ENCODE measurements around the gene DSG3. TPM values are rescaled to one million over a fixed set of nuclear protein-coding genes. Genes with fewer than 3 reads are reported as not detected.

Gene DSG3
- total RNA-seq, 1 experiment from 2014 or later = 0.05 TPM

GRCh38 chr18:31483396-31483795, 35.9 kb downstream of the DSG3 start:
- no peaks in the 10 kb centered on the region for H3K27me3 ChIP-seq (ENCODE audit: insufficient read depth, low read length)
- H3K79me2 ChIP-seq (ENCODE audit: insufficient read depth, low read length) = no peaks in the 10 kb centered on the region
- ChIA-PET RAD21 (ENCODE audit: low non-redundant PET in 1 of 2, low total read pairs in 2 of 2, uncharacterized antibody in 2 of 2, unreplicated experiment in 2 of 2) (no interaction called here), POLR2A (interaction anchor here (0.7 kb wide), 1 partner anchor 308 kb away, joined by 4 read pairs; no protein-coding TSS in a partner anchor), CTCF (no interaction called here)
- no peak overlapping the region for H3K4me3 ChIP-seq (replicated peaks in 1 of 2; ENCODE audit: low read depth in 1 of 2, low read length in 2 of 2)
- intact Hi-C loops (cut with micrococcal nuclease) = no loop called here
- no peak overlapping the region for H3K9ac ChIP-seq (ENCODE audit: low read length)
- H3K27ac ChIP-seq (ENCODE audit: low read depth, low read length) = no peak overlapping the region
- TF ChIP-seq CTCF (IDR thresholded peaks at IDR 0.05 in 2 of 3, conservative IDR thresholded peaks at IDR 0.05 in 1 of 3; ENCODE audit: borderline replicate concordance in 1 of 3, insufficient read depth in 1 of 3, low read depth in 2 of 3, low read length in 2 of 3) (no peak), JUND (IDR thresholded peaks at IDR 0.05) (no peak), ATF3 (IDR thresholded peaks at IDR 0.05) (no peak), POLR2A (IDR thresholded peaks at IDR 0.05; ENCODE audit: borderline replicate concordance, extremely low read depth, insufficient read depth, insufficient read length) (no peak), EZH2phosphoT487 (IDR thresholded peaks at IDR 0.05; ENCODE audit: borderline replicate concordance) (no peak), EGR1 (IDR thresholded peaks at IDR 0.05; ENCODE audit: low read depth) (no peak), CBX3 (IDR thresholded peaks at IDR 0.05; ENCODE audit: low read depth) (no peak), RAD21 (IDR thresholded peaks at IDR 0.05; ENCODE audit: low read depth) (no peak), REST (IDR thresholded peaks at IDR 0.05; ENCODE audit: low read depth) (no peak), CEBPB (IDR thresholded peaks at IDR 0.05; ENCODE audit: low read depth) (no peak), TCF7L2 (IDR thresholded peaks at IDR 0.05; ENCODE audit: borderline replicate concordance, extremely low read depth, insufficient read depth, insufficient read length) (no peak), SIN3A (IDR thresholded peaks at IDR 0.05; ENCODE audit: low read depth) (no peak), EZH2 (IDR thresholded peaks at IDR 0.05) (no peak), ELF1 (IDR thresholded peaks at IDR 0.05; ENCODE audit: borderline replicate concordance, low read depth) (no peak), SP1 (IDR thresholded peaks at IDR 0.05; ENCODE audit: low read depth) (no peak), MAX (IDR thresholded peaks at IDR 0.05) (no peak), FOSL1 (IDR thresholded peaks at IDR 0.05; ENCODE audit: low read depth) (no peak), SRF (IDR thresholded peaks at IDR 0.05; ENCODE audit: low read depth) (no peak), ZNF274 (IDR thresholded peaks at IDR 0.05; ENCODE audit: low read depth, low read length) (no peak), YY1 (IDR thresholded peaks at IDR 0.05; ENCODE audit: extremely low read depth, insufficient replicate concordance, low read depth, low read length) (no peak)
- H2AFZ ChIP-seq (ENCODE audit: low read depth, low read length, poor library complexity, severe bottlenecking) = peak overlapping the region; percentile 11
- BruUV-seq (replicated peaks) = no TSS peak
- ATAC-seq (no peak), DNase-seq (ENCODE audit: low read depth, low spot score) (no peak)
- H3K9me3 ChIP-seq (ENCODE audit: control insufficient read depth in 1 of 2, insufficient read depth in 1 of 2, low read depth in 1 of 2, low read length in 2 of 2) = no peaks in the 10 kb centered on the region
- H4K20me1 ChIP-seq (ENCODE audit: insufficient read depth) = no peaks in the 10 kb centered on the region
- H3K36me3 ChIP-seq (ENCODE audit: control insufficient read depth in 1 of 2, insufficient read depth in 2 of 2, low read length in 2 of 2) = no peaks in the 10 kb centered on the region
- no peak overlapping the region for H3K4me2 ChIP-seq (ENCODE audit: low read length)
- peaks cover 6 to 24% of the 10 kb centered on the region in 2 experiments for H3K4me1 ChIP-seq (ENCODE audit: control insufficient read depth in 1 of 2, insufficient read depth in 2 of 2, low read length in 2 of 2)
- H3K9me2 ChIP-seq (ENCODE audit: insufficient read depth) = no peaks in the 10 kb centered on the region
